K562 (cell line): ENCODE measurements around the gene RAPGEF5.

Source experiments
- CHD1 ChIP-seq: fragments of 200-600 bp; sonication (generic); IDR thresholded peaks from one replicate; pipeline ENCODE4 v1.6.1; 2012; ENCODE audit warnings: mild to moderate bottlenecking, moderate library complexity, low read length, inconsistent platforms
- RFX1 ChIP-seq: fragments of 450-650 bp; IDR thresholded peaks from 2 replicates; pipeline ENCODE4 v1.6.1; 2016; ENCODE audit warnings: mild to moderate bottlenecking, moderate library complexity

DNA sequence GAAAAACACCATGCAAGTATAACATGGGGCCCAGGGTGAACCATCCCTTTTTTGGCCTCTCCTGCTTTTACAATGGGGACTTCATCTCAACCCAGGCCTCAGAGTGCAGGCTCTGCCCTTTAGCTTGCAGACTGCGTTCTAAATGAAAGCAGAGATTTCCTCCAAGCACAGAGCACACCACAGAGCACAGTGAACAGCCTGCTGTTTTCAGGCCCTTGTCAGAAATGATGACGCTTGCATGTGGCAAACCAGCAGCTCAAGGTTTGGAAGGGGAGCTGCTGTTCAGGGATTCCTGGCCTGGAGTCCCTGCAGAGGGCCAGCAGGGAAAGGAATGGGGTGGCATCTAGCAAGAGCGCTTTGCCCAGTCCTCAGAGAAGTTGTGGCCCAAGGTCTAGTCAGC, 243.9 kb downstream of the RAPGEF5 start:
- TF ChIP-seq RFX1 (no peak), CHD1 (no peak)
